ENCODE results near the gene DDX49. TPM values are rescaled to one million over a fixed set of nuclear protein-coding genes. Genes with fewer than 3 reads are reported as not detected.

Gene DDX49
- total and polyA plus RNA-seq, 2 experiments from 2014 or later = 45.8 to 57.8 TPM

- TF ChIP-seq EZH2phosphoT487 (IDR thresholded peaks at IDR 0.05; ENCODE audit: low read depth, severe bottlenecking, unreplicated experiment) (no peak), EZH2 (IDR thresholded peaks at IDR 0.05; ENCODE audit: borderline replicate concordance) (no peak), CTCF (IDR thresholded peaks at IDR 0.05; ENCODE audit: poor library complexity) (no peak)
Measured at GRCh38 chr19:18878058-18878797, 41.3 kb upstream of the DDX49 start.

GRCh38 chr19:18878858-18879578 is 40.5 kb upstream of the DDX49 start:
- no peak overlapping the region for H3K4me3 ChIP-seq
- no peaks in the 10 kb centered on the region for H3K9me3 ChIP-seq (ENCODE audit: low read depth)
- no peak overlapping the region for H3K27ac ChIP-seq
- H3K4me1 ChIP-seq (ENCODE audit: insufficient read depth) = no peaks in the 10 kb centered on the region
- DNase-seq (ENCODE audit: low spot score) = no peak
- no peaks in the 10 kb centered on the region for H3K79me2 ChIP-seq
- no peak overlapping the region for H3K4me2 ChIP-seq
- no peaks in the 10 kb centered on the region for H3K9me2 ChIP-seq (replicated peaks; ENCODE audit: insufficient read depth)
- H3K27me3 ChIP-seq = no peaks in the 10 kb centered on the region
- no peaks in the 10 kb centered on the region for H3K36me3 ChIP-seq (replicated peaks; ENCODE audit: insufficient read depth, low read depth)
- no peak for TF ChIP-seq EZH2phosphoT487 (IDR thresholded peaks at IDR 0.05; ENCODE audit: low read depth, severe bottlenecking, unreplicated experiment)
- TF ChIP-seq EZH2 (IDR thresholded peaks at IDR 0.05; ENCODE audit: borderline replicate concordance) = no peak
- TF ChIP-seq CTCF (IDR thresholded peaks at IDR 0.05; ENCODE audit: poor library complexity) = no peak
- no peak overlapping the region for H2AFZ ChIP-seq
- 92% methylated on average over 30 of the region's 34 CpGs for WGBS (ENCODE audit: low lambda C conversion rate, missing lambda C conversion rate)
- no peaks in the 10 kb centered on the region for H4K20me1 ChIP-seq (ENCODE audit: insufficient read depth, poor library complexity, severe bottlenecking)

More at GRCh38 chr19:18878058-18878797, 41.3 kb upstream of the DDX49 start:
- H3K27me3 ChIP-seq = no peaks in the 10 kb centered on the region
- no peaks in the 10 kb centered on the region for H3K79me2 ChIP-seq
- 95% methylated on average over 25 of the region's 25 CpGs for WGBS (ENCODE audit: low lambda C conversion rate, missing lambda C conversion rate)
- no peaks in the 10 kb centered on the region for H3K9me2 ChIP-seq (replicated peaks; ENCODE audit: insufficient read depth)
- no peak for DNase-seq (ENCODE audit: low spot score)
- H3K27ac ChIP-seq = no peak overlapping the region
- no peaks in the 10 kb centered on the region for H3K36me3 ChIP-seq (replicated peaks; ENCODE audit: insufficient read depth, low read depth)
- no peaks in the 10 kb centered on the region for H3K4me1 ChIP-seq (ENCODE audit: insufficient read depth)
- no peak overlapping the region for H3K4me3 ChIP-seq
- no peak overlapping the region for H3K4me2 ChIP-seq
- H3K9me3 ChIP-seq (ENCODE audit: low read depth) = no peaks in the 10 kb centered on the region
- no peak overlapping the region for H2AFZ ChIP-seq
- no peaks in the 10 kb centered on the region for H4K20me1 ChIP-seq (ENCODE audit: insufficient read depth, poor library complexity, severe bottlenecking)

GRCh38 chr19:18879579-18880373 is 39.7 kb upstream of the DDX49 start:
- no peaks in the 10 kb centered on the region for H3K27me3 ChIP-seq
- no peak overlapping the region for H3K4me2 ChIP-seq
- H3K4me1 ChIP-seq (ENCODE audit: insufficient read depth) = no peaks in the 10 kb centered on the region
- WGBS (ENCODE audit: low lambda C conversion rate, missing lambda C conversion rate) = 100% methylated on average over 5 of the region's 13 CpGs
- no peak overlapping the region for H3K4me3 ChIP-seq
- no peaks in the 10 kb centered on the region for H3K9me2 ChIP-seq (replicated peaks; ENCODE audit: insufficient read depth)
- no peaks in the 10 kb centered on the region for H3K79me2 ChIP-seq
- TF ChIP-seq EZH2 (IDR thresholded peaks at IDR 0.05; ENCODE audit: borderline replicate concordance) = no peak
- TF ChIP-seq EZH2phosphoT487 (IDR thresholded peaks at IDR 0.05; ENCODE audit: low read depth, severe bottlenecking, unreplicated experiment) = no peak
- no peak for TF ChIP-seq CTCF (IDR thresholded peaks at IDR 0.05; ENCODE audit: poor library complexity)
- no peak for DNase-seq (ENCODE audit: low spot score)
- H4K20me1 ChIP-seq (ENCODE audit: insufficient read depth, poor library complexity, severe bottlenecking) = no peaks in the 10 kb centered on the region
- H3K36me3 ChIP-seq (replicated peaks; ENCODE audit: insufficient read depth, low read depth) = no peaks in the 10 kb centered on the region
- H3K9me3 ChIP-seq (ENCODE audit: low read depth) = no peaks in the 10 kb centered on the region
- no peak overlapping the region for H3K27ac ChIP-seq
- no peak overlapping the region for H2AFZ ChIP-seq
